Hematopoietic multipotent progenitor cell treated with erythropoietin and hydrocortisone succinate and interleukin-3 and kit ligand, for 8 days (in vitro differentiated cells): Measurements from ENCODE around the gene UNCX.

Experiments
- DNase-seq: peaks from one replicate; pipeline ENCODE4 v3.0.0-alpha.2; 2015

The UNCX gene

DNA sequence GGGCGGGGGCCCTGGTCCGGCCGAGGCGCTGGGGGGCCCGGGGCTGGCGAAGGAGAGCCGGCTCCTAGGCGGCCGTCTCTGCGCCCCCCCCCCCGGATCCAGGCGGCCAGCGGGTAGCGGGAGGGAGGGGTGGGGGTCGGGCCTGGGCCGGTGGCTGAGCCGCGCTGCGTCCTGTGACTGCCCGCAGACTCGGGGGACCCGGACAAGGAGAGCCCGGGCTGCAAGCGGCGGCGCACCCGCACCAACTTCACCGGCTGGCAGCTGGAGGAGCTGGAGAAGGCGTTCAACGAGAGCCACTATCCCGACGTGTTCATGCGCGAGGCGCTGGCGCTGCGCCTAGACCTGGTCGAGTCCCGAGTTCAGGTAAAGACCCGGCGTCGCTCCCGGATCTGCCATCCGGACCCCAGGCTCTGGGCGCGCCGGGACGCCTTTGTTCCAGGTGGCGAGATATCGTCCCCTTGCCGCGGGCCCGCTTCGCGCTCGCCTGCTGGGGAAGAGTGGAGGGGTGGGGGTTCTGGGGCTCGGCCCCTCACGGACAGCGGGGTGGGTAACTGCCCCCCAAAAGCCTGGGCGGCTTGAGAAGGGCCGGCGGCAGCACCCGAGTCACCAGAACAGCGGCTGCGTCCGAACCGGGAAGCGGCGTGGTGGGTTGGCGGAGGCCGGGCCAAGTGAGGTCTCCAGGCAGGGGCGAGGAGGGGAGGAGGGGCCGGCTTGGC lies 819 bp downstream of the UNCX start:
- DNase-seq: no peak

DNA sequence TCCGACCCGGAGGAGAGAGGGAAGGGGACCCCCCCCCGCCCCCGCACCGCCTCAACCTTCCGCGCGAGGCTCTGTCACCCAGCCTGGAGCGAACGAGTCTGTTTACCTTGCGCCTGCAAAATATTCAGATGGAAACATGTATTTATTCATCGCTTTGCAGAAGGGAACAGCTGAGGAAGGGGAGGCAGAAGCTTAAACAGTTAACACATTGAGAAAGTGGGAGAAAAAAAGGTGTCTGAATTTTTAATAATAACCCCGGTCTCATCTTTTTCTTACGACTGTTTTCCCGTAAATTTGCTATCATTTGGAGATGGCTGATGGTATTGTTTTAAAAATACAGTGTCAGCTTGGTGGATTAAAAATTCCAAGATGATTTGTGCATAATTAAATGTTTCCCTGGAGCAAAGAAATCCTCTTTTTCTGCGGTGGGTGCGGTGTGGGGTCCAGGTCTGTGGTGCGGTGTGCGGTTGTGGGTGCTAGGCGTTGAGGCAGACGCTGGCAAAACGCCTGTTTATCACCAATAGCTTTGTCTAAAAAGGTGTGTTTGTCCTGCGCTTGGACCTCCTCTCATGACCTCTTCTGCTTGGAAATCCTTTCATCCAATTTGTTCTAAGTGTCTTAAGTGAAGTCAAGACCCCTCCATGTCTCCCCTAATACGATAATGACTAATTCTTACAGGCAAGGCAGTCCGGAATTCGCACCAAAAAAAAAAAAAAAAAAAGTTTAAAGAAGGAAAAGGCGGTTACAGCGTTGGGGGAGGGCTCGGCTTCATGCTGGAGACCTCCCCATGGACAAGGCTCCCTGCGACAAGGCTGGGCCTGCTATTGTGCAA lies 1.6 kb downstream of the UNCX start:
- no peak for DNase-seq

DNA sequence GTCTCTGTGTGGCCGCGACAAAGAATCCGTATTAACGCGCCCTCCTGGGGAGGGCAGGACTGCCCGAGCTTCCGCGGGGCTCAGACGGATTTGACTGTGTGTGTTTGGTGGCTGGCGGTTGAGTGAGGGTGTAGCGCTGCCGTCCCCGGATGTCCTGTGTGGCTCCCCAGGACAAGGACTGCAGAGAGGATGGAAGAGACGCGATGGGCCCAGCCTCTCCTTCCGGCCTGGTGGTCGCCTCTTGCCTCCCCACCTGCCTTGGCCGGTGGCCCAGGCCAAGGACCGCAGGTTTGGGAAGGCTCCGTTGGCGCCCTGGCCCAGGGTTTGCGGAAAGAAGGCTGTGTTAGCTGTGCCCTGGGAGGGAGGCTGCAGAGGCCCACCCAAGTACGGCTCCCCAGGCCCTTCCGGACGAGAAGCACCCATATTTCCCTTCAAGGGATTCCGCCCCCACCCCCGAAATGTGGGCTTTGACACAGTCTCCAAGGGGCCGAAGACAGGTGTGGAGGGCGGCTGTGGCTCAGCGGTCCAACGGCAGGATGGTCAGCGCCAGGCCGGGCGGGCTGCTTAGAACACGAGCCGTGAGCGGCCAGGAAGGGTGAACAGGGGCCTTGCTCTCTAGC lies 2.3 kb downstream of the UNCX start:
- no peak for DNase-seq

DNA sequence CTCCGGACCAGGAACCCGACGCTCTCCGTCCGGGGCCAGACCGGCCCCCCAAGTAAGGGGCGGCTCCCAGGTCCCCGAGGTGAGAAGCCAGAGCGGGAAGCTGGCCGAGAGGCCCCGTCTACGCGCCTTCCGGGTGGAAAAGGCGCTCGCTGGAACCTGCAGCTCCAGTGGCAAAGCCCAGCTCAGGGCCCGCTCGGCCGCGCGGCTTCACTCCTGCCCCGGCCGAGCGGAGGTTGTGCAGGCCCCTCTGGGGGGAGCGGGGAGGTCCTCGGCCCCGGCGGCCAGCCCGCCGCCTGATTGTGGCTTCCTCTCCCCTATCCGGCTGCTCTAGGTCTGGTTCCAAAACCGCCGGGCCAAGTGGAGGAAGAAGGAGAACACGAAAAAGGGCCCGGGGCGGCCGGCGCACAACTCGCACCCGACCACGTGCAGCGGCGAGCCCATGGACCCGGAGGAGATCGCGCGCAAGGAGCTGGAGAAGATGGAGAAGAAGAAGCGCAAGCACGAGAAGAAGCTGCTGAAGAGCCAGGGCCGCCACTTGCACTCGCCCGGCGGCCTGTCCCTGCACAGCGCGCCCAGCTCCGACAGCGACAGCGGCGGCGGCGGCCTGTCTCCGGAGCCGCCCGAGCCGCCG lies 2.9 kb downstream of the UNCX start:
- no peak for DNase-seq

DNA sequence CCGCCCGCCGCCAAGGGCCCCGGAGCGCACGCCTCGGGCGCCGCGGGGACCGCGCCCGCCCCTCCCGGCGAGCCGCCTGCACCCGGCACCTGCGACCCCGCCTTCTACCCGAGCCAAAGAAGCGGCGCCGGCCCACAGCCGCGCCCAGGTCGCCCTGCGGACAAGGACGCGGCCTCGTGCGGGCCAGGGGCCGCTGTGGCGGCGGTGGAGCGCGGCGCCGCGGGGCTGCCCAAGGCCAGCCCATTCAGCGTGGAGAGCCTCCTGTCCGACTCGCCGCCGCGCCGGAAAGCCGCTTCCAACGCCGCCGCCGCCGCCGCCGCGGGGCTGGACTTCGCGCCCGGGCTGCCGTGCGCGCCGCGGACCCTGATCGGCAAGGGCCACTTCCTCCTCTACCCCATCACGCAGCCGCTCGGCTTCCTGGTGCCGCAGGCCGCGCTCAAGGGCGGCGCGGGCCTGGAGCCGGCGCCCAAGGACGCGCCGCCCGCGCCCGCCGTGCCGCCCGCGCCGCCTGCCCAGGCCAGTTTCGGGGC lies 3.5 kb downstream of the UNCX start:
- DNase-seq: no peak

DNA sequence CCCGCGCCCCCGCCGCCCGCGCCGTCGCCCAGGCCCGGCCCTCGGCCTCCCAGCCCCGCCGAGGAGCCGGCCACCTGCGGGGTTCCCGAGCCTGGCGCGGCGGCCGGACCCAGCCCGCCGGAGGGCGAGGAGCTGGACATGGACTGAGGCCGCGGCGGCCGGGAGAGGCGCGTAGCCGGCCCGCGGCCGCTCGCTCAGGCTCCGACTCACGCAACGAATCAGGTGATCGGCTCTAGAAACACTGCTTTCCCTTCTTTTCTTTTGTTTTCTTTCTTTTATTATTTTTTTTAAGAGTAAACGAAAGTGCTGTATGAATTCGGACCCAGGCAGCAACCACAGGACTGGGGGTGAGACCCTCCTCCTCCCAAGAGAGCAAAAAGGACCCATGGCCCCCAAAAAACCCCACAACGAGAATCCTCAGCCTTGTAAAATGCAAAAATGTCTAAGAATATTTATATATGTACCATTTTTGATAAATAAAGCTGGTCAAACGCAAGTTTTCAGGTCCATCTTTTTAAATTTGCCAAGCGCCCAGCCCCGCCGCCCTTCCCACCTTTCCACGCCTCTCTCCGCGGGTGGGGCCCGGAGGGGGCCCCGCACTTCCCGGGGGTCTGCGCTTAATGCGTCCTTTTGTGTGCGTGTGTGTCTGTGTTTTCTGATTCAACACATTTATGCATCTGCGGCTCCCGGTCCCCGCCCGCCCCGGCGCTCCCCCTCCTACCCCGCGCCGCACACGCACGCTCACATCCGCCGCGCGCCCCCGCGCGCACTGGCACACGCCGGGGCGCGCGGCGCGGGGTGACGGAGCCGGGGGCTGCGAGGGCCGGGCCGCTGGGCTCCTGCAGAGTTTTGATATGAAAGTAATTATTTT lies 4.4 kb downstream of the UNCX start:
- no peak for DNase-seq

DNA sequence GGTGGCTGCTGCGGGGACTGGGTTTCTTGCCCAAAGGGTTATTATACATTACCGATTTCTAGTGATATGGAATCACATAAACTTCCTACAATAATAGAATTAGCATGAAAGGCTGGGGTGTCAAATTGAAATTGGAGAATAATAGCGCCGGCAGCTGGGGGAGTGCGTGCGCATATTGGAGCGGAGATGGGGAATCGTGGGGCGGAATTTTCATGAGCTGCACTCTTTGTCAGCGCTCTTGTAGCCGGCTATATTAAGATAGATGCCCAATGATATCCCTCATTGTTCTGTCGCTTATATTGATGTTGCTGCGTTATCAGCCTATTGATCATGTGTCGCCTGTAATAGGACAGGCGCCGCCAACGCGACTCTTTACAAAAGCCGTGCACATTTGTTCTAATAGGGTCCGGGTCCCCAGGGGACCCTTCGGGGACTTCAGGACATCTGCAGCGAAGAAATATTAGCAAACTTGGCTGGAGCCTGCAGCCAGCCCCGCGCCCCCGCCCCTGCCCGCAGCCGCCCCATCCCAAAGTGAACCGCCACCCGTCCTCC lies 5.1 kb downstream of the UNCX start:
- DNase-seq: no peak

DNA sequence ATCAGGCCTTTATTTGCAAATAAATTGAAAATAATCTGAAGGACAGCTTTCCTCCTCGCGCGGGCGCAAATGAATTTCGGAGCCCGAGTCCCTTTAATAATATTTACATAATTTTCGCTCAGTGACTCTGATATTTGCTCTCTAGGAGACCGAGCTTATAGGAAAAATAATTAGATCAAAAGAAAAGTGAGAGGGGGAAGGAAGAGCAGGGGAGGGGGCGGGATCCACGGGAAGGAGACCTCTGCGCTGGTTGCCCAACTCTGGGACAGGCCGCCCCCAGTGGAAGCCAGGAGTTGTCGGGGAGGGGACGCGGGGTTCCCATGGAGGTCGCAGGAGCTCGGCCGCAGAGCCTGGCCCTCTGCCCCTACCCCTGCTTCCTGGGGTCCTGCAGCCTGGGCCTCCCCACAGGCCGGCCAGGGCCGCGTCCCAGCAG lies 5.8 kb downstream of the UNCX start:
- DNase-seq: no peak

DNA sequence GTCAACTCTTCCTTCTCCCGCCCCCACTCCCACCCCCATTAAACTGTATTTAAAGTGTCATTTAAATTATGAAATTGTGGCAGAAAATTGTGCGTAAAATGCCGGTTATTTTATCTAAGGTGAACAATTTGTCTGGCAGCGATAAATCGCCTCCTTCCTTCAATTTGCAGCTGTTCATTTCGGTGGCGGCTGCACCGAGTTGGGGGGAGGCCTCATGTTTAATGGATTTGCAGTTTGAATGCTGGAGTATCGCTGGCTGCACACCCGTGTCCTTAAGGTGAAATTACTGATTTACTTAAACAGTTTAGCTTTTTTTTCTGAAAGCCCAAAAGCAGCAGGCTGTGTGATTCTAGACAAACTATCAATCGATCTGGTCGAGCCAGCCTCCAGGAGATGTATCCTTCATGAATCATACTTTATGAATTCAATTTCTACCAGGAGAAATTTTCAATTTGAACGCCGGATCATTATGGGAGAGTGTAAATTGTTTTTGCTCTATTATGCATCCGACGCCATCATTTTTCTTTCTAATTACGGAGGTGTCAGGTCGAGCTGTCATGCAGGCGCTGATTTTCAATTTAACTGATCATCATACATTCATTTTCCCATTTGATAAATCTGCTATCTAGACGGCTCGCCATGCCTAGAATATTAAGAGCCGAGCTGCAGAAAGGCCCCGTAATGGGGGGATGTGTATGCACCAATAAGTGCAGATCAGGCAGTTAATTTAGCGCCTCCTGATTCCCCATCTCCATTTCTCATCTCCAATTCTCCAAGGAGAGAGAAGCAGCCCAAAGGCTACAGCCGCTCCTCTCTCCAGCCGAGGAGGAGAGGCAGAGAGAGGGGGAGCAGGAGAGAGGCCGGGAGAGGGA lies 6.5 kb downstream of the UNCX start:
- no peak for DNase-seq

DNA sequence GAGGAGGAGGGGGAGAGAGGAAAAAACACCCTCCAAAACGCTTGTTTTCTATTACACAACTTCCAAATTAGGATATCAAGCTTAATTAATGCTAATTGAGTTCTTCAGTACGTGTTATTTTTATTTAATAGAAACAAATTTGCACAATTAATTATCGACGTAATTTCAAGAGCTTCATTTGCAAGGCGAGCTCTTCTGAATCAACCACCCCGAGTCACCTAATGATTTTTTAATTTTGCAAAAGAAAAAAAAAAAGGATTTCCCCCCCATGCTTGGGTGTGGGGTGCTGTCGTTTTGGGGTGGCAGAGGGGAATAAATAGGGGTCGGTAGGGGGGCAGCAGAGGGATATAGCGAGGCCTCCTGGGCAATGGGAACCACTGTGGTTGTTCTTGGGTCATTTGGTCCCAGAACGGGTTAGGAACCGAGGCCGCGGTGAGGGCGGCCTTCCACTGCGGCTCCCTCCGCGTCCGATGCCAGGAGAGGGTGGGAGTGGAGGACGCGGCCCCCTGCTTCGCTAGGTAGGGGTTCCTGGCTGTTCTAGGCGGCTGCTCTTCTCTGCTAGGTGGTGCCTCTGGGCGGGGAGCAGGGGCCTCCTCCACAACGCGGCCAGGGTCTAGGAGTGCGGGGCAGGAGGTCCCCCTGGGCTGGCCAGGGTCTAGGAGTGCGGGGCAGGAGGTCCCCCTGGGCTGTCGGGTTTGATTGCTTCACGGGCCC lies 7.3 kb downstream of the UNCX start:
- DNase-seq: no peak

DNA sequence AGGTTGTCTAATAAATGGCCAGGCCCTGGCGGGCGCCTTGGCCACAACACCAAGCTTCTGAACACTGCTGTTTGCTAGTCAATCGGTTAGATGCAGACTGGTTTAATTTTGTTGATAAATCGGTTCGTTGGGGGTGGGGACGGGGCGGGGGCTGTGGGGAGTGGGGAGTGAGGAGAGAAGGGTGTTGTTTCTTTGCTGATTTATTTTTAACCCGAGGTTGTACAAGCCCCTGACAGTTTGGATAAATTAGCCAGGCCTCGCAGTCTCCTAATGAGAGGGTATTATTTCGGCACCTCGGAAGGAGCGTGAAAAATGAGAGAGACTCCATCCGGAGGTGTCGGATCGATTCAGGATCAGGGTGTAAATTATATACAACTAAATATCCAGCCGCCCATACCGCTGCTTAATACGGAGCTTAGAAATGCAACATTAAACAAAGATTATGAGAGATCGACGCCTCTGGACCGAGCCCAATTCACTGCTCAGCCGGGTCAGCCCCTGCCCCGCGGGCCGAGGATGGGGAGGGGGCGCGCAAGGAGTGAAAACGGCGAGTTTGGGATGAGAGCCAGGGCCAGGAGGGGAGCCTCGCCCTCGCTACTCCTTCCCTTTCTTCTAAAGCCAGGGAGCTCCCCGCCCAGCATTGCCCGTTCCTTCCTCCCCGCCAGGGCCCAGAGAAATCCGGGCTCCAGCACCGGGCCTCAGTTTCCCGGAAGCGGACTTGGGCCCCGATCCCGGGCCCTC lies 8.0 kb downstream of the UNCX start:
- no peak for DNase-seq

DNA sequence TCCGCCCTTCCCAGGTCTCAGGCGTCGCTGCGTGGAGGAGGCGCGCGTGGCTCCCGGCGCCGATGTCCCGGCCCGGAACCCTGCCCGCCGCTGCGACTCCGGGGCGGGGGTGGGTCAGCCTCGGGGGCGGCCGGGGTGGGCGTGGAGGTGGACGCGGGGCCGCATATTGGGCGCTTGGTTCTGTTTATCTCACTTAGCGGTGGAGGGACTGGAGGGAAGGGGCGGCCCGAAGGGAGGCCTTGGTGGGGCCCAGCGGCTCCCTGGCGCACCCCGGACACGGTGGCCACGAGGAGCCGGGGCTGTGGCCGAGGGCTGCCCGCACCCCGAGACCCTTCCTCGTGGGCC lies 8.6 kb downstream of the UNCX start:
- no peak for DNase-seq

DNA sequence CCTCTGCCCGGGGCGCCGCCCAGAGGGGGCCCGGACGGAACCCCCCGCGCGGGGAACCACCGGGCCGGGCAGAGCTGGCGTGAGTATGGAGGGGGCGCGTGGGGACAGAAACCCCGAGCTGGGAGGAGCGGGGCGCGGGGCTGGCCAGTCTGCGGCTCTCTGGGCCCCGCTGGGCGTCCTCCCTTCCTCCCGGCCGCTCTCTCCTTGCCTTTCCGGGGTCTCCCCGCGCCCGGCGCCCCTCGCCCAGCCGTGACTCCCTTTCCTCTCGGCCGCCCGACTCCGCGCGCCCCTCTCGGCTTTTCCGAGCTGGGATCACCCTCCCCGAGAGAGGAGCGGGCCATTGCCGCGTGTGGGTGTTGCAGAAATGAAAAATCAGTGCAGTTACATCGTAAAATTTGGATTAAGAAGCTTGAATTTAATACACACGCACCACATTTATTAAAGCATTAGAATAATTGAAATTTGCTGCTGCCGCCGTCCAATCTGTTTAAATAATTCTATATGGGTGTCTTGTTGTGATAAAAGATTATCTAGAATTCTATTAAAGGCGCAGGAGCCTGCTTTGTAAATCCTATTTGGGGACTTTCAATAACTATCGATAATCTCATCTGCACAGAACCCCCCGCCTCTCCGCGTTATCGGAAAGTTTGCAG lies 9.1 kb downstream of the UNCX start:
- DNase-seq: no peak

DNA sequence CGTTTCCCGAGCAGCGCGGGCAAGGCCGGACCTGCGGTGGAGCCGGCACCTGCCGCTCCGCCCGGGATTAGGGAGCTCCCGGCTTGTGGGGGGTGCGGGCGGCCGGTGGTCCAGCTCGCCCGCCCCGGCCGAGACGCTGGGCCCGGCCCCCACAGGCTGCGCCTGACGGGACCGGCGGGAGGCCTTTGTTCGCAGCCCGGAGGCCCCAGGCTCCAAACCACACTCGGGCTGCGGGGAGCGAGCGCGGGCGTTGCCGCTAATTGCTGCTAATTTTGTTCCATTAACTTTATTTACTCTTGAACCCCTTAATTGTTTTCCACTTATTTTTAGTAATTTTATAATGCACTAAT lies 9.6 kb downstream of the UNCX start:
- DNase-seq: no peak

DNA sequence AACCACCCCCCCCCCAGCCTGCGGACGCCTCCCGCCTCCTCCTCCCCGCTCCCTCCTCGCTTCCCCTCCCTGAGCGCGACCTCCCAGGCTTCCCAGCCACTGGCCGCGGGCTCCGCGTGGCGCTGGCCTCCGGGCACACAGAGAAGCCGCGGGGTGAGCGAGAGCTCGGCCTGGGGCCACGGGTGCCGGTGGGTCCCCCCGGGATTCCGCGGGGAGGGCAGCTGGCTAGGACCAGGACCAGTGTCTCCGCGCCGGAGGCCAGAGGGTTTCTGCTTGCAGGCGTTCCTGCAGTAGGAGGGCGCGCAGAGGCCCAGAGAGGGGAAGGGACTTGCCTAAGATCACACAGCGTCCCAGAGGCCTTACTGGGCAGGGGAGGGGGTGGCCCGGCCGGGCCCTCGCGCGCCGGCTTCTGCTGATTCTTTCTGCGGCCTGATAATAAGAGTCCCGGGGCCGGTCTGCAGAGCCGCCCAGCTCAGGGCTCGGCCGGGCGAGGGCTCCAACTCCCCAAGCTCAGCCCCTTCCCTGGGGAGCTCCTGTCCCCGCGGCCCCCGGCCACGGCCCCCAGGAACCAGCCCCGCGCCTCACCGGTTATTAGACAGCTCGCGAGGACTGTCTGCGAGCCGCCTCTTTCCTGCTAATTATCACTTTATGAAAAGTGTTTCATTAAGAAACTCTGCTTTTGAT lies 10.1 kb downstream of the UNCX start:
- DNase-seq: no peak

DNA sequence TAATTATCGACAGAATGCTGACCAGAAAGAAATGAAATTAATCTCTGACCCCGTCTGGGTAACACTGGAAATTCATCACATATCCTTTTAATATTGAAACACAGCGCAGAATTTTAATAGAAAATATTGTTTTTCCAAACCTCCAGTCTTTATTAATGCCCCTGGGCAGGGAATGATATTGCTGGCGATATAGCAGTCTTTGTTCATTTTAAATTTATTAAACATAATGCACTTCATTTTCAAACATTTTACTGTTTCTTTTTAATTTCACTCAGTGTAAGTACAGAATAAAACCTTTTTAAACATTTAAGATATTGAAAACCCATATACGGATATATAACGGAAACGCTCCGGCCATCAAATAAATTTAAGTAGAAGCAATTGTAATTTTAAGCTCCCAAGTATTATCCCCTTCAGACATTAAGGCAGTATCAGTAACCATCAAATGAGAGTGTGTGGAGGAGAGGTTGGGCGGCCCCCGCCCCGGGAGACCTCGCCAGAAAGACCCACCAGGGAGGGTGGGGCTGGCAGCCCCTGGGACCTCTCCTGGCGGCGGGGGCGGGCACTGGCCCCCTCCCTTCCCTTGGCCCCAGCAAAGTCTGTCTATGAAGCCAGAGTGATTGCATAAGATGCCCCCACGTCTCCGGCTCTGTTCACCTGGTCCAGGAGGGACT lies 10.8 kb downstream of the UNCX start:
- DNase-seq: no peak

DNA sequence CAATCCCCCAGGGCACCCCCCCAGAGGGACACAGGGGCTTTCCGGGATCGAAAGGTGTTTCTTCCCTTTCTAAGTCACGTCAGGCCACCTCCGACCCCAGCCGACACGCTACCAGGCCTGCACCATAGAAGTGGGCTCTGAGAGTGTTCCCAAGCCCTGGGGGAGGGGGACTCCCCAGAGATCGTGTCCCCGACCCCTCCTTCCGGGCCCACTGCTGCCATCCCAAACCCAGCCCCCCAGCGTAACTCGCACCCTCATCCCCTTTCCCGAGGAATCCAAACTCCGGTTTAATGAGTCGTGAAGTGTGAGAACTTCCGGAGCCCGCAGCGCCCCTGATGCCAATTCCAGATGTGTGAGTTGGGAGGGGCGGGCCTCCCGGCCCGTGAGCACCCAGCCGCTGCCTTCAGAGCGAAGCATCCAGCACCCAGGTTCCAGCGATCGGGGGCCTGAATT lies 11.3 kb downstream of the UNCX start:
- no peak for DNase-seq
